GM19468 (cell line): ENCODE results near the gene RCOR1.

Source experiments
- ATAC-seq: cut with Tn5 transposase; IDR thresholded peaks from one replicate; pipeline ENCODE4 v1.9.1; 2021; ENCODE audit warnings: mild to moderate bottlenecking, moderate library complexity, moderate number of reproducible peaks; ENCODE audit not compliant: unreplicated experiment; ENCODE audit errors: extremely low read depth

RCOR1 gene

GRCh38 chr14:102697501-102697900, 105.1 kb downstream of the RCOR1 start:
- ATAC-seq = no peak

GRCh38 chr14:102699416-102700110, 107.1 kb downstream of the RCOR1 start:
- ATAC-seq = no peak

GRCh38 chr14:102708494-102708893, 116.0 kb downstream of the RCOR1 start:
- no peak for ATAC-seq

- no peak for ATAC-seq
Observed at GRCh38 chr14:102711207-102711606, 118.8 kb downstream of the RCOR1 start.

- ATAC-seq = no peak
Observed at GRCh38 chr14:102711946-102712345, 119.5 kb downstream of the RCOR1 start.

GRCh38 chr14:102717276-102717675, 124.8 kb downstream of the RCOR1 start:
- no peak for ATAC-seq

GRCh38 chr14:102722646-102723045, 130.2 kb downstream of the RCOR1 start:
- no peak for ATAC-seq

- no peak for ATAC-seq
Observed at GRCh38 chr14:102723650-102724049, 131.2 kb downstream of the RCOR1 start.

- ATAC-seq = no peak
Observed at GRCh38 chr14:102726191-102726949, 133.9 kb downstream of the RCOR1 start.

GRCh38 chr14:102727336-102728095, 135.1 kb downstream of the RCOR1 start:
- no peak for ATAC-seq

- no peak for ATAC-seq
Observed at GRCh38 chr14:102728501-102728900, 136.1 kb downstream of the RCOR1 start.

- no peak for ATAC-seq
Observed at GRCh38 chr14:102729268-102729667, 136.8 kb downstream of the RCOR1 start.

- no peak for ATAC-seq
Observed at GRCh38 chr14:102729825-102730224, 137.4 kb downstream of the RCOR1 start.

- ATAC-seq = no peak
Observed at GRCh38 chr14:102731101-102731870, 138.8 kb downstream of the RCOR1 start.

- ATAC-seq = no peak
Observed at GRCh38 chr14:102731871-102732800, 139.7 kb downstream of the RCOR1 start.

- ATAC-seq = no peak
Observed at GRCh38 chr14:102732924-102733323, 140.5 kb downstream of the RCOR1 start.

GRCh38 chr14:102733326-102733725, 140.9 kb downstream of the RCOR1 start:
- no peak for ATAC-seq

- no peak for ATAC-seq
Observed at GRCh38 chr14:102734436-102734835, 142.0 kb downstream of the RCOR1 start.

- no peak for ATAC-seq
Observed at GRCh38 chr14:102736956-102737355, 144.5 kb downstream of the RCOR1 start.
